ENCODE results near the gene IL22RA1.

Gene IL22RA1

DNA sequence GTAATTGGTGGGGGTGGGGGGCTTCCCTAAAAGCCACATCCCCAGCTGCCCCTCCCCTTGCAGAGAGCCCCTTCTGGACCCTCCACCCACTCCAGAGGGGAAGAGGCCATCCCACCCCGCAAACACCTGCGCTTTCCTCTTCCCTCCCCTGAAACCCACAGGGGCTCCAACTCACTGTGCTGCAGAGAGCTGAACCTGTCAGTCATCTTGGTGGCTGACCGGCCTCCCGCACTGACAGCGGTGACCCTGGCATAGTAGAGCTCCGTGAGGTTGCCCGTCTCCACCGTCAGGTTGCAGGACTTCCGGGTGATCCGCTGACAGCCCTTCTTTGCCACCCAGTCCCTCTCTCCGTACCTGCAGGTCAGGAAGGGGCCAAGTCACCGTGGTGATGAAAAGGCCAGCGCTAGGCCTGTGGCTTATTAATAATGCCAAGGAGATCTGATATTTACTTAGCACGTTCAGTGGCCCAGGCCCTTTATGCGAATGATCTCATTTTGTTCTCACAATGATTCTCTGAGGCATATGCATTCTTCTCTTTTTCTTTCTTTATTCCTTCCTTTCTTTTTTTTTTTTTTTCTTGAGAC is 5.9 kb downstream of the IL22RA1 start:
- DNase-seq, result no peak

DNA sequence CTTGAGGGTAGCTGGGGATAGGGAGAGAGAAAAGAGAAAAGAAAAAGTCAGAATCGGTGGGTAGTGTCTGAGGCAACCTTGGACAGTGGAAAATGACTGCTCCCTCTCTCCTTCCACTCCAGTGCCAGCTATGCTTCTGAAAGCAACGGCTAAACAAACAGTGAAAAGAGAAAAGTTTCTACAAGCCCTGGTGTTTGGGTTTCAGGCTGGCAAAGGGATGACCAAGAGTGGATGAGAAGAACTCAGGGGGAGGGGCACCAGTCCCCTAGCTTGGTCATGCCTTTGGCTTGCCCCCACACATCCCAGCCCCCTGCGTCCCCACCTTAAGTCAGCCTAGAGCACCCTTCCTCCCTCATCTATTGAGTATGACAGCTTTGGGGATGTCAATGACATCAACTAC is 8.6 kb downstream of the IL22RA1 start:
- no peak for DNase-seq

DNA sequence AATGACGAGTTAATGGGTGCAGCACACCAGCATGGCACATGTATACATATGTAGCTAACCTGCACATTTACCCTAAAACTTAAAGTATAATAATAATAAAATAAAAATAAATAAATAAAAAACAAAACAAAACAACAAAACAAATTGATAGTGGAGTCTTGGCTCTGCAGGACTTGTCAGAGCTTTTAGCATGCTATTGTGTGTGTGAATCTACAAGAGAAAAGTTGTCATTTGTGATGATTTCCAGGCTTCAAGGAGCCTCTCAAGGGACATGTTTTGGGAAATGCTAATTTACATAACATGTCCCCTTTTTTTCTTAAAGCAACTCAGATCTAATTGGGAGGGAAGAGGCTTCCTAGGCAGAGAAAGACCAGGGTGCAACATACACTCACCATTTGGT is 9.1 kb downstream of the IL22RA1 start:
- no peak for DNase-seq

DNA sequence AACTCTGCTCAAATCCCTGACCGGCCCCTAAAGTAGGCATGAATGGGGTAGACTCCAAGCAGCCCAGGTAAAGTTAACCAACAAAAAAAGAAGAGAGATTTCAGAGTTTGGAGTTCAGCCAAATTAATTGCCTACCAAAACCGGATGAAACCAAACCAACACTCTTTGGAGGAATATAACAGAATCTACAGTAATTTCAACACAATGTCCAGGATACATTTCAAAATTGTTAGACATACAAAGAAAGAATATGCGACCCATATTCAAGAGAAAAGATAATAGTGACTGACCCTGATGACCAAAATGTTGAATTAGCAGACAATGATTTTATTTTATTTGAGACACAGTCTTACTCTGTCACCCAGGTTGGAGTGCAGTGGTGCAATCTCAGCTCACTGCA is 12.6 kb downstream of the IL22RA1 start:
- no peak for DNase-seq

DNA sequence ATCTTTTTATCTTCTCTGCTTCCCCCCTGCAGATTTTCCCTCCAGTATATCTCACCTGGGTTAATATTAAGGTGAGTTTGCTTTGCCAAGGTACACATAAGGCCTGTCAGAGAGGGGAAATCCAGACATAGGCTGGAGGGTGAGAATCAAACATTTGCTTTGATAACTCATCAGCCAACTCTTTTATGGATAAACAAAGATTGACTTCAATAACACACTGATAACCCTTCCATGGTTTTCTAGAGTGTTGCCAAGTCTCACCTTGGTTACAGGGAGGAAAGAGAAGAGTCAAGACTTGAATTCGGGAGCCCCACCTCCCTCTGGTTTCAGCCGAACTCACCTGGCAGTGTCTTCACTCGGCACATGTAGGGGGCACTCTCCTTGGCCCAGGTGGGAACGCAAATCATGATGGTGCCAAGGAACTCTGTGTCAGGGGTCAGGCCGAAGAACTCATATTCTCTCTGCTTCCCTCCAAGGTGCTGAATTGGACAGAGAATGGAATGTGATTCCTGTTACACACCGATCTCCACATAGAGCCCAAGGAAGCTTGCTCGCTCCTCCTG is 15.1 kb downstream of the IL22RA1 start:
- DNase-seq, result no peak

DNA sequence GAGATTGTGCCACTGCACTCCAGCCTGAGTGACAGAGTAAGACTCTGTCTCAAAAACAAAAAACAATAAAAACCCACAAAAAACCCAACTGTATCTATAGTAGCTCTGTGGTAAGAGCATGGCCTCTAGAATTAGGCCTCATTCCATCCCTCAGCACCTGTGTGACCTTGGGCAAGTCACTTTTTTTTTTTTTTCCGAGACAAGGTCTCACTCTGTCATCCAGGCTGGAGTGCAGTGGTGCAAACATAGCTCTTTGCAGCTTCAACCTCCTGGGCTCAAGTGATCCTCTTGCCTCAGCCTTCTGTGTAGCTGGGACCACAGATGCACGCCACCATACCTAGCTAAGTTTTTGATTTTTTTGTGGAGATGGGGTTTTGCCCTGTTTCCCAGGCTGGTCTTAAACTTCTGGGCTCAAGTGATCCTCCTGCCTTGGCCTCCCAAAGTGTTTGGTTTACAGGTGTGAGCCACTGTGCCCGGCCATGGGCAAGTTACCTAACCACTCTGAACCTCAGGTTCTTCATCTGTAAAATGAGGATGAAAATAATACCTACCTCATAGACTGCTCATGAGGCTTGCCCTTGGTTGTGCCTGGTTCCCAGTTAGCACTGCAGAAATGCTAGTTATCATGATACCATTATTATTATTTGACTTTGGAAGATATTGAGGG is 15.7 kb downstream of the IL22RA1 start:
- no peak for DNase-seq

DNA sequence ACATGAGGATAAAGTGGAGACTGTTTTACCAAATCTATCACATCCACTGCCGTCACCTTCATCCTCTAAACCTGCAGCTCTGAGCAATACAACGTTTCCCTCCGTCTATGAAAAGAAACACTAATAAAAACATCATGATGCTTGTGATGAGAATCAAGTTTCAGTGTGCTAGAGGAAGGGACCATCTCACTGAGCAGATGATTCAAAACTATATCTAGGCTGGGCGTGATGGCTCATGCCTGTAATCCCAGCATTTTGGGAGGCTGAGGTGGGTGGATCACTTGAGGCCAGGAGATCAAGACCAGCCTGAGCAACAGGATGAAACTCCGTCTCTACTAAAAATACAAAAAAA is 16.3 kb downstream of the IL22RA1 start:
- no peak for DNase-seq

DNA sequence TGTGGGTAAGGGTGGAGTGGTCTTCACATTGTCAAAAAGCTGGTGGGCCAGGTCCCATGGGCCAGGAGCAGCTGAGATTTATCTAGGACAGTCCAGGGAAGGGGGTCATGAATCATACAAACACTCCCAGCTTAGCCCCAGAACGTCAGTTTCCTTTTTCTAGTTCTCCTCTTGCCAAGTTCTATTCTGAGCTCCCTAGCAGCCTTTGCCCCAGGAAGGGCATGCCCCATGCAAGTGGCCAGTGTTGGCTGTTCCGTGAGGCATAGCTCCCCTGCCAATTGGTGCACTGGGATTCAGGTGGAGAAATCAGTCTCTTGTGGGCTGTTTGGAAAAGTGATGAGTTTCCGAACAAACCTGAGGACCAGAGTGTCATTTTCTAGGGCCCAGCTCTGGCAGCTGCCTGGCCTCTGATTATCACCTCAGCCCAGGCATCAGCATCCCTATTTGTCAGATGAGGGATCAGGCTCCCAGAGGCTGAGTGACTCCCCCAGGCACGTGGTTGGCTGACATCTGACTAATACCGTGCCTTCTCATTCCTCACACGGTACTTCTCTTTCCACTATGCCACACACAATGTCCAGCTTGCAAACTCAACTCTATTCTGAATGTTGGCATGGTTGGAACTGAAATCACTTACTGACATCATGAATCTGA is 16.8 kb downstream of the IL22RA1 start:
- DNase-seq, result no peak

DNA sequence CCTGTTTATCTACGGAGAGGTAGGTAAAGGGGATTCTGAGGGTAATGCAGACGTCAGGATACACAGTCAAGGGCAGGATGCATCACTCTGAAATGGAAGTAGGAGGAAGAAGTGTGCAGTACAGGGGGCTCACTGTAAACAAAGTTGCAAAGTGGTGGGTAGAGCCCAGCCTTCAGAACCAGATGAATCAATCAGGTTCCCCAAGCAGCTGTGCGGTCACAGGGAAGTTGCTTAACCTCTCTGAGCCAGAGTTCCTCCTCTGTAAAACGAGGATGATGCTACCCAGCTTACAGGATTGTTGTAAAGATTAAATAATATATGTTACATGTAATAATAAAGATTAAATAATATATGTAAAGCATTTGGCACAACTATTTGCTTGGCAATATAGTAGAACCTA is 17.5 kb downstream of the IL22RA1 start:
- no peak for DNase-seq

DNA sequence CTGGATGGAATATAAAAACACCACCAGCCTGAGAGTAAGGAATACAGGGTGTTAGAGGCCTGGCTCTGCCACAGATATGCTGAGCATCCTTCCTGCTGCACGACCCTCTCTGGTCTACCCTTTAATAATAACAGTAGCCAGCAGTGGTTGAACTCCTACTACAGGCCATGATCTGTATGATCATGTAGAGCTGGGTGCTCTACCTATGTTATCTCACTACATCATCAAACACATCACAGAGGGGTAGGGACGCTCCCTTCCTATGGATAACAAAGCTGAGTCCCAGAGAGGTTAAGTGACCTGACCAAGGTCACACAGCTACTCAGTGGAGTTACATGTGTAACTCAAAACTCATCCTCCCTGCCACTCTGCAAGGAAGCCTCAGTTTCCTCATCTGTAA is 18.0 kb downstream of the IL22RA1 start:
- no peak for DNase-seq

DNA sequence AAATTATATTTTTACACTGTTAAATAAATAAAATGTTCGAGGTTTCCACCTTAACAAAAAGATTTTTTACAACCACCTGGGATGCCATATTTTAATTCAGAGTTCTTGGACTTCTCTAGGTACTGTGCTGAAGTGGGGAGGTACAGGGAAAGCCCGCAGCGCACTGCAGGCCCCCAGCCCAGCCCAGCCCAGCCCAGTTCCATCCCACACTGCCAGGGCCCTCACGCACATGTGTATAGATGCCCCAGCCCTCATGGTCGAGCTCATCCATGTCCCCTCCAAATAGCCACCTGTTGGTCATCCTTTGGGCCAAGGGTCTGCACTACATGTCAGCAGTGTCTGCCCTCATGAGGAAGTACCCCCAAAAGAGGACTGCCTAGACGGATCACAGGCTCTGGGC is 19.3 kb downstream of the IL22RA1 start:
- no peak for DNase-seq

DNA sequence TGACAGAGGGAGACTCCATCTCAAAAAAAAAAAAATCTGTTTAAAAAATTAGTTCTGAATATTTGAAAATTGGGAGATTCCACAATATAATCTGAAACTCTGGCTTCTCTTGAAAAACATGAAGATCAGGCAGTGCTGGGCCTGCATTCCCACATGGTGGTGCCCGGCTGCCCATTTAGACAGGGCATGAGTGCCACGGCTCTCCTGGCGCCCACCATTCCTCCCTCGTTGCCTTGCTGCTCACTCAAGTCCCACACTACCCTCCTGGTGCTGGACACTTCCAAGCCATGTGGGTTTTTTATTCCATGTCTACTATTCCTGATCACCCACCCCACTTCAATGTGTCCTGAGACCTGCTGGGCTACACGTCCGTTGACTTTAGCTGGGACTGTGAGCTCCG is 20.2 kb downstream of the IL22RA1 start:
- DNase-seq, result no peak

DNA sequence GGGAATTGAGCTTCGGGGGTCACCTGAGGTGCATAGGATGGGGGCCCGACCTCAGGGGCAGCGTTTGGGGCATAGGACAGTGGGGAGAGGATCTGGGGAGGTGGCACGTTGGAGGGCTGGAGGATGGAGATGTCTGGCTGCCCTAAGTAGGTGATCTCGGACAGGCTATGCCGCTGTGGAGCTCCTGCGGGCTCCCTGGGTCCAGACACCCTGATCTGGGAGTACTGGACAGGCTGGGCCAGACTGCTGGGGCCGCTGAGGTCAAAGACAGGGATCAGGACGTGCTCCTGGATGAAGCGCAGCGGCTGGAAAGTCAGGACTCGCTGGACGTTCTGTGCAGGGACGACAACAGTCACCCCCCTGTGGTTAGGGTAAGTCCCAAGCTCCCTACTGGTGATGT is 21.5 kb downstream of the IL22RA1 start:
- no peak for DNase-seq

DNA sequence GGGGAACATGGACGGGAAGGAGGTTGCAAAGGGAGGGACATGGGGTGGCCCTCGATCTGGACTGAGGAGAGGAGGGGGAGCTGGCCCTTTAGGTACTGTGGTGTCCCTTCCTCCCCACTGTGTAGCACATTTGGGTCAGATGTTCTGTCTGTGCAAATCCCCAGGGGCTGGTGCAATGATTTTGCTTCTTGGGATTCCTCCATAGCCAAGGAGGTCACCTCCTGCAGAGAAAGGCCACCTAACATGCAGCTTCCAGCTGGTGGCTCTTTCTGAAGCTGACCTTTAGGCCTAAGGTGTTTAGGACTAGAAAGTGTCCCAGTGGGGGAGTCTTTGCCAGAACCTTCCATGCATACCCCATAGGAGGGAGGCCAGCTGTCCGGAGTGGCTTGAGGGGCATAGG is 22.0 kb downstream of the IL22RA1 start:
- DNase-seq, result no peak

DNA sequence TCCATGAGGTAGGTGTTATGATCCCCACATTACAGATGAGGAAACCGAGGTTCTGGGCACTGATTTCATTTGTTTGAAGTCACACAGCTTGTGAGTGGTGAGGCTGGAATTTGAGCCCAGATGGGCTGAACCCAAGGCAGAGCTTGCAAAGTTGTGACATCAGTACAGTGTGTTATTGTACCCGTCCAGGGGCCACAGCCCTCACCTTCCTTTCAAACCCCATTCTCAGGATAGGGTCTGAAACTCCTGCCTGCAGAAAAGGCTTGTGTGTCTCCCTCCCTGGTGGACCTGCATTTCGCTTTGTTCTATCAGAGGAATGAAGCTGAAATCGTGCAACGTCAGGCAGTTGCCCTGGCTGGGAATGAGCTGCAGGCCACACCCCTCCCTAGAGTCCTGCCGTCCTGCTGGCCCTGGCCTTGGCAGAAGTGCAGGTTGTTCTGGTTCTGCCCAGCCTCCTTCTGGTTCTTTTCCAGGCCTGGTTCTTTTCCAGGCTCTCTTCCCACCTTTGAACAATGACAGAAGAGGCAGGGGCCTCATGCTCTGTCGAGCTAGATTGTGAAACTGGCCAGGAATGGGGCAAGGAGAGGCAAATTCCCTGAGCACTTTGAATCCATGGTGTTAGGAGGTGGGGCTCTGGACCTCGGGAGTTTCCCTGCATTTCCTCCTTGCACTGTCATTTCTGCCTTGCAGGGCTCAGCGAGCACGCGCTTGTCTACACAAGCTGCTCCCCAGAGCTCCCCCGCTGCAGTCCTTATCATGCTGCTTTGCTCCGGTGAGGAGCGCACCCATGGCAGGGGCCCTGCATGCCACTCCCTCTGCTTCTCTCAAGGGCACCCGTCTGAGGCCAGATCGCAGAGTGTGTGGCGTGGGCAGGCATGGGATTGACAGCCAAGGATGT is 22.8 kb downstream of the IL22RA1 start:
- DNase-seq, result no peak

DNA sequence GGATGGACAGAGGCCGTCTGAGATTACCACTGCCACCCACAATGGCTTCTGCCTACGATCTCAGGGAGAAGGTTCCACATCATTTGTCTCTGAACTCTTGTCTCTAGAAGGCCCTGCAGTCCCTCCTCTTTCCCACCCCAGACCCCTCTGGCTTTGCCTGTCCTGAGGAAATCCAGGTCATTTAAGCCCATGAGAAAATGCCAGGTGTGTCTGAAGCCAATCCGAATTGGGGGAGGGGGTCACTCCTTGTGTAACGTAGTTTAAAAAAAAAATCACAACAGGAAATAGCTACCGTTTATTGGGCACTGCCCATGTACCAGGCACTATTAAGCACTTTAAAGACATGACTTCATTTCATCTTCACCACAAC is 23.5 kb downstream of the IL22RA1 start:
- no peak for DNase-seq

DNA sequence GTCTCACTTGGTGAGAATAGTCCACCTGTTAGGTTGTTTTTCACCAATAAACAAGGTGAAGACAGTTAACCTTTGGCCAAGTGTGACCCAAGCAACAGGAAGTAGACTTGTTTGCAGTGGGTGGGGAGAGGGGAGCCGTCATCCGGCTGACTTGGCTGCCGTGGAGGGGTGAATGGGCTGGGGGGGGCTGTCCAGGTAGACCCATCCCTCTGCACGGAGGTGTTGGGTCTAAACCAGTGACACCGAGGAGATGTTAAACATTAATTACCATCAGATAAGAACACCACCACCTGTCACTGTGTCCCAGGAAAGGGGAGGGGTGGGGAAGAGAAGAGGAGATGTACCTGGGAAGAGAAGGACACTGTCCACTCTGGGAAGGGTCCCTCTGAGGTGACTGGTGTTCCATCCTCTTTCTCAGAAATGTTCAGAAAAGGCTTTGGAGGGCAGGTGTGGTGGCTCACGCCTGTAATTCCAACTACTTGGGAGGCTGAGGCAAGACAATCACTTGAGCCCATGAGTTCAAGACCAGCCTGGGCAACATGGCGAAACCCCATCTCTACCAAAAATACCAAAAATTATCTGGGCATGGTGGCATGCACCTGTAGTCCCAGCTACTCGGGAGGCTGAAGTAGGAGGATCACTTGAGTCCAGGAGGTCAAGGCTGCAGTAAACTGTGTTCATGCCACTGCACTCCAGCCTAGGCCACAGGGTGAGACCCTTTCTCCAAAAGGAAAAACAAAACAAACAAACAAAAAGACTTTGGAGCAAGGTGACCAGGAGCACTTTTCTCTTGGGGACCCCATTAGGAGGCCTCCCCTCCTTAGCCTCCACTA is 24.3 kb downstream of the IL22RA1 start:
- DNase-seq, result no peak

DNA sequence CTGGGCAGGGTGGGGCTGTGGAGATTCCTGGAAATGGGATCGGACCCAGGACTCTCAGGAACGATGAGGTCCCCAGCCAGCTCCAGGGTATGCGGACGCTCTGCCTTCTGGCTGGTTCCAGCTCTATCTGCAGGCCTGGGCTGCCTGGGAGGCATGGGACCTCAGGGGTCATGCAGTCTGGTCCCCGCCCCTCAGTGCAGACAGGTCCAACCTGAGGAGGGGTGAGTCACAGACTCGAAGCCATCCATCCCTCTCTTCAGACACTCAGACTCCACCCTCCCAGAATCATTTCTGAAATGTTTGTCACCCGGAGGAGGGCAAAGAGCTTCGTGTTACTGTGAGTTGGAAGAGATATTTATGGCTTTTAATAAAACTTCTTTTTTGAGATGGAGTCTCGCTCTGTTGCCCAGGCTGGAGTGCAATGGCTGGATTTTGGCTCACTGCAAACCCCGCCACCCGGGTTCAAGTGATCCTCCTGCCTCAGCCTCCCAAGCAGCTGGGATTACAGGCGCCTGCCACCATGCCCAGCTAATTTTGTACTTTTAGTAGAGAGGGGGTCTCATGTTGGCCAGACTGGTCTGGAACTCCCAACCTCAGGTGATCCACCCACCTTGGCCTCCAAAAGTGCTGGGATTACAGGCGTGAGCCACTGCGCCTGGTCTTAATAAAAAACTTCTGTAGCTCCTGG is 25.1 kb downstream of the IL22RA1 start:
- no peak for DNase-seq

DNA sequence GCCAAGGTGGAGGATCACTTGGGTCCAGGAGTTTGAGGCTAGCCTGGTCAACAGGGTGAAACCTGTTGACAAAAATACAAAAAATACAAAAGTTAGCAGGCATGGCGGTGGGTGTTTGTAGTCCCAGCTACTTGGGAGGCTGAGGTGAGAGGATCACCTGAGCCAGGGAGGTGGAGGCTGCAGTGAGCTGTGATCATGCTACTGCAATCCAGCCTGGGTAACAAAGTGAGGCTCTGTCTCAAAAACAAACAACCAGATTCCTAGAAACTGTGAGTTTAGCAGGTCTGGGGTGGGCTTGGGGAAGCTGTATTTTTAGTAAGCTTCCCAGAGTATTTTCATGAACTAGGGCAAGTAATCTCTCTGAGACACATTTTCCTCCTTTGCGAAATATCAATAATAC is 25.8 kb downstream of the IL22RA1 start:
- DNase-seq, result no peak

DNA sequence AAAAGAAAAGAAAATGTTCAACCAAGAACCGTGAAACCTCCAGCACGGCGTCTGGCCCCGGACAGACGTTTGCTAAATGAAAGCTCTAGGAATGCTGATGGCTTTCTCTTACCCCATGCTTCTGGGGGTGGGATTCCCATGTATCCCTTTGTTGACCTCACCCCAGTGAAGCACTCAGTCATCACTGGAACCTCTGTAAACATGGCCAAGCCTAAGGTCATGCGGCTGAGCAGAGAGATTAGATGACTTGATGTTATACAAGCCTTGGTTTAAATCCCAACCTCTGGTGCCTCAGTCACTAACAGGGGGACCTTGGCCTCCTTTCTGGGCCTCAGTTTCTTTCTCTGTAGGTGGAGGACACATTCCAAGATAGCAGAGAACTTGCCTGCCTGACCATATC is 28.2 kb downstream of the IL22RA1 start:
- DNase-seq, result no peak

DNA sequence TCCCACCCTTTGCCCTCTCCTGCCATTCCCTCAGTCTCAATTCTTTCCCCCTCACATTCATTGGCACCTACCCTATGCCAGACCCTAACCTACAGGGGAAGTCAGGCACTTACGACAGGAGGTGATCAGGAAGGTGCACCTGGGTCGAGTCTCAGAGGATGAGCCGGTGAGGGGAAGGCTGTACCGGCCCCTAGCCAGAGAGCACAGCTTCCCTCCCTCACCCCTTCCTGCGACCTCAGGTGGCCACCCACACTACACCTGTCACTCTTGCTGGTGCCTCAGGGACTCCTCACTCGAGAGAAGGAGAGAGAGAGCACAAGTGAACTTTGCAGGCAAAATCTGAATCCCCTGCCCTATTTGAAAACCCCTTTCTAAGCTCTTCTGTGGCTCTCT is 29.3 kb downstream of the IL22RA1 start:
- DNase-seq, result no peak

All from activated CD4-positive, alpha-beta T cell treated with anti-CD3 and anti-CD28 coated beads, Interleukin-2, Interleukin-6, amounts not matched to agents 100 ng/mL and 50 ng/mL, durations not matched to agents 16 hours and 8 hours (primary cell).